NB4 (cell line): Measurements from ENCODE around the gene GRID1.

Source experiments
- MYC ChIP-seq: IDR thresholded peaks from 2 replicates; pipeline ENCODE4 v1.6.1; 2011; ENCODE audit warnings: low read depth, low read length
- POLR2A ChIP-seq: IDR thresholded peaks from 2 replicates; pipeline ENCODE4 v1.6.1; 2011; ENCODE audit warnings: mild to moderate bottlenecking; ENCODE audit not compliant: insufficient read length; ENCODE audit errors: extremely low read depth
- TF ChIP-seq, protein P1 (sequence below): IDR thresholded peaks from one replicate; pipeline ENCODE4 v1.5.1; 2012; ENCODE audit warnings: low read depth, low read length
- TF ChIP-seq, protein P2 (sequence below): IDR thresholded peaks from 2 replicates; pipeline ENCODE4 v1.6.1; 2011; ENCODE audit warnings: low read depth, low read length

DNA sequence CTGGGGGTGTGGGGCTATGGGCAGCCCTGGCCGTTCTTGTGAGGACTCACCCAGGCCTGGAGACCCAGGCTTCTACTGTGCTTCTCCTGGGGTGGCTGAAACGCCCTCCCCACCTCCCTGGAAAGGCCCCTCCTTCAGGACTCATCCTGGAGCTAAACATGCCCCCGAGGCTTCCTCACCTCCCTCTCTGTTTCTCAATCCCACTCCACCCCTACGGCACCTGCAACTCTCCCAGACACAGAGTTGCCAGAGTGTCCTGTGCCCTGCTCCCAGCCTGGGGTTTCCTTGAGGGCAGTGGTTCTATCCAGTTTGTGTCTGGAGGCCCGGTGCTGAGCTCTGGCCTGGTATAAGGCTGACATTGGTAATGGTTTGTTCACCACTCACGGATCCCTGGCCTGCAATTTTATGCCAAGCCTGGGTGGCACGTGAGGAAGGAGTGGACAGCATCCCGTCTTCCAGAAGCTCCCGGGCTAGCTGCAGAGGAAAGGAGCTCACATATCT lies 68.0 kb downstream of the GRID1 start:
- TF ChIP-seq, protein P1, sequence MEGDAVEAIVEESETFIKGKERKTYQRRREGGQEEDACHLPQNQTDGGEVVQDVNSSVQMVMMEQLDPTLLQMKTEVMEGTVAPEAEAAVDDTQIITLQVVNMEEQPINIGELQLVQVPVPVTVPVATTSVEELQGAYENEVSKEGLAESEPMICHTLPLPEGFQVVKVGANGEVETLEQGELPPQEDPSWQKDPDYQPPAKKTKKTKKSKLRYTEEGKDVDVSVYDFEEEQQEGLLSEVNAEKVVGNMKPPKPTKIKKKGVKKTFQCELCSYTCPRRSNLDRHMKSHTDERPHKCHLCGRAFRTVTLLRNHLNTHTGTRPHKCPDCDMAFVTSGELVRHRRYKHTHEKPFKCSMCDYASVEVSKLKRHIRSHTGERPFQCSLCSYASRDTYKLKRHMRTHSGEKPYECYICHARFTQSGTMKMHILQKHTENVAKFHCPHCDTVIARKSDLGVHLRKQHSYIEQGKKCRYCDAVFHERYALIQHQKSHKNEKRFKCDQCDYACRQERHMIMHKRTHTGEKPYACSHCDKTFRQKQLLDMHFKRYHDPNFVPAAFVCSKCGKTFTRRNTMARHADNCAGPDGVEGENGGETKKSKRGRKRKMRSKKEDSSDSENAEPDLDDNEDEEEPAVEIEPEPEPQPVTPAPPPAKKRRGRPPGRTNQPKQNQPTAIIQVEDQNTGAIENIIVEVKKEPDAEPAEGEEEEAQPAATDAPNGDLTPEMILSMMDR = no peak
- TF ChIP-seq POLR2A (no peak), MYC (no peak)
- TF ChIP-seq, protein P2, sequence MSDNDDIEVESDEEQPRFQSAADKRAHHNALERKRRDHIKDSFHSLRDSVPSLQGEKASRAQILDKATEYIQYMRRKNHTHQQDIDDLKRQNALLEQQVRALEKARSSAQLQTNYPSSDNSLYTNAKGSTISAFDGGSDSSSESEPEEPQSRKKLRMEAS = no peak
